NOMO-1 treated with dmso at 0.1 percent for 144 hours (cell line): ENCODE data around the gene SPRTN.

ENCODE experiments used
- DNase-seq: peaks from one replicate; lab custom pipeline; 2025; ENCODE audit not compliant: unreplicated experiment; lab: John Stamatoyannopoulos, UW

SPRTN gene

GRCh38 chr1:231338270-231339128 lies at the start of gene SPRTN:
TSS of gene SPRTN (plus strand) at chr1:231338293. CDS start at chr1:231338384, 91 bp downstream.
- DNase-seq: no peak

GRCh38 chr1:231295938-231296337 lies 42.2 kb upstream of the SPRTN start:
- no peak for DNase-seq

GRCh38 chr1:231301990-231302389 lies 36.1 kb upstream of the SPRTN start:
- DNase-seq: no peak

- no peak for DNase-seq
Measured at GRCh38 chr1:231310391-231310934, 27.6 kb upstream of the SPRTN start.

- no peak for DNase-seq
Measured at GRCh38 chr1:231311720-231312431, 26.2 kb upstream of the SPRTN start.

- no peak for DNase-seq
Measured at GRCh38 chr1:231312432-231312788, 25.7 kb upstream of the SPRTN start.

- no peak for DNase-seq
Measured at GRCh38 chr1:231313661-231314060, 24.4 kb upstream of the SPRTN start.

- peak; percentile 32 for DNase-seq
Measured at GRCh38 chr1:231315887-231316286, 22.2 kb upstream of the SPRTN start.

GRCh38 chr1:231317306-231318014 lies 20.6 kb upstream of the SPRTN start:
- no peak for DNase-seq

- DNase-seq: no peak
Measured at GRCh38 chr1:231318015-231318355, 20.1 kb upstream of the SPRTN start.

GRCh38 chr1:231318568-231318967 lies 19.5 kb upstream of the SPRTN start:
- no peak for DNase-seq

GRCh38 chr1:231319080-231319479 lies 19.0 kb upstream of the SPRTN start:
- no peak for DNase-seq

- DNase-seq: no peak
Measured at GRCh38 chr1:231322880-231323530, 15.1 kb upstream of the SPRTN start.

- DNase-seq: no peak
Measured at GRCh38 chr1:231324660-231325059, 13.4 kb upstream of the SPRTN start.

GRCh38 chr1:231326248-231326647 lies 11.8 kb upstream of the SPRTN start:
- DNase-seq: no peak

- DNase-seq: no peak
Measured at GRCh38 chr1:231327617-231328016, 10.5 kb upstream of the SPRTN start.

- DNase-seq: no peak
Measured at GRCh38 chr1:231329483-231329882, 8.6 kb upstream of the SPRTN start.

GRCh38 chr1:231332761-231333160 lies 5.3 kb upstream of the SPRTN start:
- no peak for DNase-seq

GRCh38 chr1:231334079-231334666 lies 3.9 kb upstream of the SPRTN start:
- no peak for DNase-seq

GRCh38 chr1:231334952-231335351 lies 3.1 kb upstream of the SPRTN start:
- no peak for DNase-seq
